Gastroesophageal sphincter (tissue), 4 donors: Measurements from ENCODE around the gene CYTH2. TPM values are rescaled to one million over a fixed set of nuclear protein-coding genes. Genes with fewer than 3 reads are reported as not detected.
A peak's percentile ranks its signal among the peaks of the same experiment; 100 is the strongest.

Experiments
- ATAC-seq: fragments of 150-250 bp; one replicate; pipeline ENCODE4 v1.9.1; 2016; ENCODE audit warnings: mild to moderate bottlenecking, moderate library complexity
- H3K27ac ChIP-seq, 4 donors: fragments of 200-600 bp; sonication (generic) in 3 of 4; 1 replicate in 3 of 4; 2 replicates in 1 of 4; pipeline ENCODE4 v1.5.1; 2016 to 2019
- H3K27me3 ChIP-seq: fragments of 200-600 bp; sonication (generic); one replicate; pipeline ENCODE4 v1.5.1; 2019
- H3K36me3 ChIP-seq, 2 donors: fragments of 200-600 bp; sonication (generic); one replicate each; pipeline ENCODE4 v1.5.1; 2019; ENCODE audit warnings: control low read depth in 1 of 2
- H3K4me1 ChIP-seq, 3 donors: fragments of 200-600 bp; sonication (generic); 1 replicate in 2 of 3; 2 replicates in 1 of 3; pipeline ENCODE4 v1.5.1; 2016 to 2019; ENCODE audit warnings: control low read depth in 2 of 3
- H3K4me3 ChIP-seq, 2 donors: fragments of 200-600 bp; sonication (generic); one replicate each; pipeline ENCODE4 v1.5.1; 2019; ENCODE audit warnings: mild to moderate bottlenecking in 1 of 2, moderate library complexity in 1 of 2
- H3K9me3 ChIP-seq, 3 donors: fragments of 200-600 bp; sonication (generic); one replicate each; pipeline ENCODE4 v1.5.1; 2017 to 2019; ENCODE audit warnings: control low read depth in 2 of 3
- CTCF ChIP-seq, 4 experiments: fragments of 200-600 bp in 2 of 4; fragments of 450-650 bp in 2 of 4; sonication (generic) in 1 of 4; IDR thresholded peaks; one replicate each; pipeline ENCODE4 v1.5.1; 2017 to 2019; ENCODE audit warnings: antibody characterized with exemption in 4 of 4, mild to moderate bottlenecking in 2 of 4, moderate library complexity in 2 of 4
- EP300 ChIP-seq: sonication (generic); formaldehyde crosslinking; IDR thresholded peaks from one replicate; pipeline ENCODE4 v1.6.1; 2017; ENCODE audit warnings: antibody characterized with exemption, mild to moderate bottlenecking
- POLR2A ChIP-seq, 2 donors: fragments of 450-650 bp; IDR thresholded peaks; one replicate each; pipeline ENCODE4 v1.6.1; 2017; ENCODE audit warnings: antibody characterized with exemption in 2 of 2, mild to moderate bottlenecking in 2 of 2, moderate library complexity in 1 of 2
- POLR2AphosphoS5 ChIP-seq: sonication (generic); formaldehyde crosslinking; IDR thresholded peaks from one replicate; pipeline ENCODE4 v1.6.1; 2017; ENCODE audit warnings: antibody characterized with exemption
- WGBS, 2 donors: methylation state at CpG; one replicate each; pipeline ENCODE4 v1.1.5; 2018; ENCODE audit warnings: low coverage in 1 of 2; 5-methylcytosine and 5-hydroxymethylcytosine counted together
- total RNA-seq, 4 donors: library from RNA; depleted of rRNA; stranded (reverse); fragments of >200 nt; gene quantifications; one replicate each; pipeline ENCODE4 v1.1.0, GENCODE V29; 2016

CYTH2 gene
- total RNA-seq, 4 donors from 2014 or later, result 28.6 to 56.7 (median 47.0) TPM

GRCh38 chr19:48443256-48443655 is 25.9 kb upstream of the CYTH2 start:
- peaks cover 63% of the 10 kb centered on the region for H3K27me3 ChIP-seq
- no peak for ATAC-seq
- H3K4me3 ChIP-seq, result peak overlapping the region in 1 of 2 donors; percentile 72

GRCh38 chr19:48443731-48444128 is 25.4 kb upstream of the CYTH2 start:
- H3K27me3 ChIP-seq, result peaks cover 58% of the 10 kb centered on the region
- WGBS, 2 donors, result no CpG with 5 or more reads among the region's 45 CpGs
- TF ChIP-seq CTCF (IDR thresholded peaks at IDR 0.05) (no peak), EP300 (no peak), POLR2A (IDR thresholded peaks at IDR 0.05) (no peak), POLR2AphosphoS5 (no peak)
- H3K4me1 ChIP-seq, result peaks cover 0 to 41% (median 19%) of the 10 kb centered on the region in 3 donors
- H3K4me3 ChIP-seq, result peak overlapping the region in 1 of 2 donors; percentile 72
- no peak for ATAC-seq
- H3K36me3 ChIP-seq, result peaks cover 0 to 19% of the 10 kb centered on the region in 2 donors
- H3K9me3 ChIP-seq, result no peaks in the 10 kb centered on the region
- no peak overlapping the region for H3K27ac ChIP-seq

More at GRCh38 chr19:48443256-48443655, 25.9 kb upstream of the CYTH2 start:
- H3K27ac ChIP-seq, result no peak overlapping the region
- no peak for TF ChIP-seq POLR2AphosphoS5
- H3K36me3 ChIP-seq, result peaks cover 0 to 14% of the 10 kb centered on the region in 2 donors
- H3K4me1 ChIP-seq, result peaks cover 0 to 41% (median 19%) of the 10 kb centered on the region in 3 donors
- WGBS, 2 donors, result no CpG with 5 or more reads among the region's 60 CpGs
- H3K9me3 ChIP-seq, result no peaks in the 10 kb centered on the region

- peaks cover 0 to 25% of the 10 kb centered on the region in 2 donors for H3K36me3 ChIP-seq
- 7 to 13% methylated on average over 12 to 18 of the region's 38 CpGs for WGBS, 2 donors
- H3K4me3 ChIP-seq, result peak overlapping the region in 1 of 2 donors; percentile 72
- peak overlapping the region in 2 of 4 donors; percentile 86 to 90 for H3K27ac ChIP-seq
- no peak for TF ChIP-seq CTCF (IDR thresholded peaks at IDR 0.05)
- TF ChIP-seq POLR2A (IDR thresholded peaks at IDR 0.05), result no peak
- no peak for TF ChIP-seq POLR2AphosphoS5
- no peak for TF ChIP-seq EP300
- peaks cover 52% of the 10 kb centered on the region for H3K27me3 ChIP-seq
- ATAC-seq, result no peak
- peaks cover 0 to 41% (median 19%) of the 10 kb centered on the region in 3 donors for H3K4me1 ChIP-seq
- H3K9me3 ChIP-seq, result no peaks in the 10 kb centered on the region
Observed at GRCh38 chr19:48444129-48444935, 24.8 kb upstream of the CYTH2 start.

GRCh38 chr19:48444936-48445200 is 24.3 kb upstream of the CYTH2 start:
- no peak for ATAC-seq
- TF ChIP-seq EP300, result no peak
- no peak for TF ChIP-seq POLR2AphosphoS5
- no peak for TF ChIP-seq POLR2A (IDR thresholded peaks at IDR 0.05)
- no peak for TF ChIP-seq CTCF (IDR thresholded peaks at IDR 0.05)
- Histone ChIP-seq H3K4me1 (peaks cover 0 to 41% (median 19%) of the 10 kb centered on the region in 3 donors), H3K9me3 (no peaks in the 10 kb centered on the region), H3K27ac (peak overlapping the region in 3 of 4 donors; percentile 86 to 90 (median 90)), H3K4me3 (peak overlapping the region; percentile 72 to 73), H3K27me3 (peaks cover 46% of the 10 kb centered on the region), H3K36me3 (peaks cover 0 to 31% of the 10 kb centered on the region in 2 donors)
- 22 to 27% methylated on average over 2 to 3 of the region's 3 CpGs for WGBS, 2 donors

- Histone ChIP-seq H3K4me3 (peak overlapping the region; percentile 72 to 73), H3K9me3 (no peaks in the 10 kb centered on the region), H3K36me3 (peaks cover 0 to 34% of the 10 kb centered on the region in 2 donors), H3K27me3 (peaks cover 43% of the 10 kb centered on the region), H3K27ac (peak overlapping the region; percentile 39 to 90 (median 88)), H3K4me1 (peaks cover 0 to 41% (median 19%) of the 10 kb centered on the region in 3 donors)
- ATAC-seq, result peak; percentile 86
- TF ChIP-seq POLR2AphosphoS5 (no peak), CTCF (IDR thresholded peaks at IDR 0.05) (peak in 3 of 4 experiments; percentile 42 to 69 (median 49))
- 4 to 8% methylated on average over 6 of the region's 6 CpGs for WGBS, 2 donors
Observed at GRCh38 chr19:48445256-48445605, 23.9 kb upstream of the CYTH2 start.
